Esophagus mucosa (tissue), 1 donor: ENCODE measurements around the gene METAP1. TPM values are rescaled to one million over a fixed set of nuclear protein-coding genes. Genes with fewer than 3 reads are reported as not detected.
A peak's percentile ranks its signal among the peaks of the same experiment; 100 is the strongest.
"Not testable (repeated sequence)": the region's sequence is repeated elsewhere in the genome, so short reads cannot be mapped to it uniquely, and the experiment has no call there.

Experiments
- ATAC-seq: fragments of 200-7000 bp; cut with Tn5 transposase; one replicate; pipeline ENCODE4 v1.9.1; 2020
- total RNA-seq: library from RNA; stranded (reverse); gene quantifications from one replicate; pipeline ENCODE4 v1.2.4, GENCODE V29; 2023
- donor health status: DM: yes; HTN: yes; CAD: no.

The METAP1 gene
- total RNA-seq, 1 donor from 2014 or later, result 75.4 TPM

DNA sequence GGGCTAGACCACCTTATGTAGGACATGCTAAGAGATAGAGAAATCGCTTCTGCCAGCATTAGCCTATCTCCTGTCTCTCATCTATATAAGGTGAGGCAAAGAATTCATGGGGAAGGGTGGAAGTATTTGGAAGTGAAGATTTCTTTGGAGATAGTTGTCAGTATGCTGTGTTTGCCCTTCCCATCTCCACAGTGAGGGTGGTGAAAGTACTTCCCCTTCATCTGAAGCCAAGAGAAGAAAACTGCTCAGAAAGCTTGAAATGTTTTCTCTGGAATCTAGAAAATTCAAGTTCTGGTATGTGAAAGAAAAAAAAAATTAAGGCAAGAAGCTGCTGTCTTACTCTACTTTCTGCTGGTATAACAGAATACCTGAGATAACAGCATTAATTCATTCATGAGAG, 105.4 kb downstream of the METAP1 start:
- no peak for ATAC-seq

GRCh38 chr4:99102634-99103033, 107.1 kb downstream of the METAP1 start:
- ATAC-seq, result no peak

DNA sequence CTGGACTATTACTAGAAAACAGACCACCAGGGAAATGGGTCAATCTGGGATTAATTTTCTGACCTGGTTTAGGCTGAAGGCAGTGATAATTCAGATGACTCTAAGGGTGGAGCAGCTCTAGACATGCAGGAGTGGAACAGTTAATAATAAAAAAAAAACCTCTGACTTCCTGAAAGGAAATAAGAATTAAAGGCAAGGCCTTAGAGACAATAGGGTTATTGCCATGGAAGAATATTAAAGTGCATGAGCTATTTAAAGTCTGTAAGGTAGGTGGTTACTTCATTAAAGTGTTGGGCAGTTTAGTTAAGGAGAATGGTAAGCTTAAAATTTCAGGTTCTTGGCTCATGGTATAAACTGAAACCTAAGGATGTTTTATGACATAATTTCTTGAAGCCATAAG, 107.6 kb downstream of the METAP1 start:
- peak; percentile 32 for ATAC-seq

- ATAC-seq, result no peak
Measured at GRCh38 chr4:99104153-99104552, 108.6 kb downstream of the METAP1 start.

- ATAC-seq, result not testable (repeated sequence)
Measured at GRCh38 chr4:99109286-99109685, 113.8 kb downstream of the METAP1 start.

Other genes starting within 250 kb of the METAP1 start
- 79.7 TPM for gene EIF4E, start 66.6 kb upstream of the METAP1 start, total RNA-seq
- gene ADH5, start 93.1 kb downstream of the METAP1 start, total RNA-seq, result 90.8 TPM
- gene ADH4, start 148.6 kb downstream of the METAP1 start, total RNA-seq, result 0.40 TPM
- gene ADH6, start 223.5 kb downstream of the METAP1 start, total RNA-seq, result not detected